HL-60/S4 (cell line): ENCODE data around the gene ASPA.
"Not testable (repeated sequence)": the region's sequence is repeated elsewhere in the genome, so short reads cannot be mapped to it uniquely, and the experiment has no call there.

Experiments
- in situ Hi-C: fragments of 300-500 bp; cut with MboI; formaldehyde crosslinking; loops from 2 replicates; pipeline ENCODE4 v1.14.3; 2022; ENCODE audit warnings: low sequenced_read_pairs

Gene ASPA

DNA sequence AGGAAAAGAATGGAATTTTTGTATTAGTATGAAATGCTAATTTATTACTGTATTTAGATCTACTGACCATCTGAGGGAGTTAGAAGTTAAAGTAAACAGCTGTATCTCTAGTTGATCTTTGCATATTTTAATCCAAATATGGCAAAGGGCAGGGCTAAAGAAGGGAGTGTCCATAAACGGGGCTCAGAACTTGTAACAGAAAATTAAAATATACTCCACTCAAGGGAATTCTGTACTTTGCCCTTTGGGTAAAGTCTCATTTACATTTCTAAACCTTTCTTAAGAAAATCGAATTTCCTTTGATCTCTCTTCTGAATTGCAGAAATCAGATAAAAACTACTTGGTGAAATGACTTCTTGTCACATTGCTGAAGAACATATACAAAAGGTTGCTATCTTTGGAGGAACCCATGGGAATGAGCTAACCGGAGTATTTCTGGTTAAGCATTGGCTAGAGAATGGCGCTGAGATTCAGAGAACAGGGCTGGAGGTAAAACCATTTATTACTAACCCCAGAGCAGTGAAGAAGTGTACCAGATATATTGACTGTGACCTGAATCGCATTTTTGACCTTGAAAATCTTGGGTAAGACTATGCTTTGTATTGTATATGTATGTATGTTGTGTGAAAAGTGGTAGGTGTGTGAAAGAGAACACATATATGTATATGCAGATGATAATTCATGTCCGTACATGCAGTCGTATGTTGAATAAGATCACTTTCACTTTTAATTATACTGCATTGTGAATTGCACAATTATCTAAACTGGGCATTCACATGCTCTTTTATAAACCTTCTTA lies at the start of gene ASPA:
TSS of gene ASPA (plus strand) at position 186 of the 799 bp plus-strand sequence. CDS start at position 349, 163 bp downstream.
- in situ Hi-C loops: no loop called here

DNA sequence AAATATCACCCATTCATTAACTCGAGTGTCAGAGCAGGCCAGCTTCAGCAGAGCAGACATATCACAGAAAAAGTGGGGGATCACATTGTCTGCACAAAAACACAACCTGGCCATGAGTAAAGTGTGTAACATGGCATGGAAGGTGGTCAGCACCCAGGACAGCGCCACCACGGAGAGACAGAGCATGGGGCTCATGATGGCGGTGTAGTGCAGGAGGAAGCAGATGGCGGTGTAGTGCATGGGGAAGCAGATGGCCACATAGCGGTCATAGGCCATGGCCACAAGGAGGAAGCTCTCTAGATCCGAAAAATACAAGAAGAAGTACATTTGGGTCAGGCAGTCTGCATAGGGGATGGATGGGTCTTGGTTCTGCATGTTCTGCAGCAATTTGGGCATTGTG lies 42.6 kb upstream of the ASPA start:
- in situ Hi-C loops: not testable (repeated sequence)

- in situ Hi-C loops: no loop called here
Observed at GRCh38 chr17:3433741-3434140, 42.1 kb upstream of the ASPA start, which contains the start of gene OR1E2. OR1E2 (minus strand) TSS chr17:3433841; CDS start chr17:3433841, 0 bp downstream.

DNA sequence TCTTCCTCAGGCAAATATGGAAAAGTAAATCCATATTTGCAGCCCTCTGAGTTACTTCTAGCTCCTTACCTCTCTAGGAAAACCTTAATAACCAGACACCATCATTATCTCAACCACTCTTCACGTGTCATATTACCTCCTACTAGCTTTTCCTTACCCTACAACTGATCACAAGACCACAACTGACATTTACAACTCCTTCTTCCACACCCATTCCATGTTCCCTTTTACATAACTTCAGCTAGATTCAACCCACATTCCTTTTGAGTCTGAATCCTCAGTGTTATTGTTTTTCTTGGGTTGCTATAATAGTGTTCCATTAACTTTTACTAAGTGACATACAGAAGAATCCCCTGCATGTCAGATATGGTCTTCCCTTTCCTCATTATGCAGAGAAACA lies 37.4 kb upstream of the ASPA start:
- in situ Hi-C loops: no loop called here

DNA sequence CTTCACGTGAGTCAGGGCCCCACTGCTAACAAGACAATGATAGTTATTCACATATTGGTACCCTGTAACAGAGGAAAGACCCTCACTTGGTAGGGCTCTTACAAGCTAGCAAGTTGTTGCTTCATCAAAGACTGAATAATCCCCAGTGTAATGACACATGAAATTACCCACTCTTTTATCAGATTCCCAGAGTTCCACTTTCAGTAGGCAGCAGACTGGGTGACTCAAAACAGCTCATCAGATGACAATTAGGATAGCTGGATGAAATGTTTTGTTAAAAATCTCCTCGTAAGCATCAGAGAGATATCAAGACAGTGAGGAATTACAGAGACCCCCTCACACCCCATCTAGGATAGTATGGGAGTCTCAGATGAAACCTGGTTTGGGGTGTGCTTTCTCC lies 35.3 kb upstream of the ASPA start:
- in situ Hi-C loops: no loop called here

DNA sequence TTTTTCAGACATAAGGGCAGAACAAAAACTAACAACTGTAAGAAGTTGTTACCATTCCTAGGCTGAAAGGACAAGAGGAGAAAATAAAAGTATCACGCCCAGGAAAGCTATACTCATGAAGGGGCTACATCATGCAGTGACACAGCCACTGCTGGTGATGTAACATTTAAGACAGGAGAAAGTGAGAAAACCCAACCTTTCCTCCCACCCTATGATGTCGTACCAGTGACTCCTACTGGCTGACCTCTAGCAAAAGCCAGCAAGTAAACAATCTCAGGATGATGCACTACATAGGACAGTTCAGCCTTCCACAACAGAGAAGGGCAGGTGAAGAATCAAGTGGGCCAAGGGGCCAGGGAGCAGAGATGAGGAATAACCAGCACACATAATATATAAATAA lies 28.2 kb upstream of the ASPA start:
- in situ Hi-C loops: no loop called here

- in situ Hi-C loops: no loop called here
Observed at GRCh38 chr17:3448059-3448665, 27.6 kb upstream of the ASPA start.

DNA sequence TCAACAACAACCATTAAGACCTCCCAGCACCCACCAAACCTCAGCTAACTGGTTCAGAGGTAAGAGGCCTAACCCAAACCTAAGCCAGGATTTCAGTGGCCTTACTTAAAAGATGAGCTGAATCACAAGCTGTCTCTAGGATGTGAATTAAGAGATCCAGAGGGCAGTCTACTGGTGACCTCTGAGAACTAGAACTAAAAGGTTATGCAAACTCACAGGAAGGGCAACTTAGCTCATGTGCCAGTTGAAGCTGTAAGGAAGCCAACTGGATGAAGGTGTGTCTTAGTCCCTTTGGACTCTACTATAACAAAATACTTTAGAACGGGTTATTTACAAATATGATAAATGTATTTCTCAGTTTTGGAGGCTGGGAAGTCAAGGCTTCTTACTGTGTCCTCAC lies 9.4 kb upstream of the ASPA start:
- in situ Hi-C loops: not testable (repeated sequence)

DNA sequence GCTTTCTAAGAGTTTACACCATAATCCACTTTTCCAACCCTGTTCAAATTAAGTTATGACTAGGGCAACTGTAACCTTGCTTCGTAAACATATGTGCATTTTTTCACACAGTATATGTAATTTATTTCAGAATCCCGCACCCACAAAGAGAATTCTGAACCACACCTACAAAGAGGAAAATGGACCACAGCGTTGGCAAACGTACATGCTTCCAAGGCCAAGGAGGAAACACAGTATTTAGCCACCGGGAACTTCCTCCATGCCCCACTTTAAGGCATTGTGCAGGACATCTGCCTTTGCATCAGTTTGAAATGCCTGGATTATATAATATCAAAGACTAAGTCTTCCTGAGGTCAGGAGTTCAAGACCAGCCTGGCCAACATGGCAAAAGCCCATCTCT lies 6.3 kb upstream of the ASPA start:
- in situ Hi-C loops: no loop called here

DNA sequence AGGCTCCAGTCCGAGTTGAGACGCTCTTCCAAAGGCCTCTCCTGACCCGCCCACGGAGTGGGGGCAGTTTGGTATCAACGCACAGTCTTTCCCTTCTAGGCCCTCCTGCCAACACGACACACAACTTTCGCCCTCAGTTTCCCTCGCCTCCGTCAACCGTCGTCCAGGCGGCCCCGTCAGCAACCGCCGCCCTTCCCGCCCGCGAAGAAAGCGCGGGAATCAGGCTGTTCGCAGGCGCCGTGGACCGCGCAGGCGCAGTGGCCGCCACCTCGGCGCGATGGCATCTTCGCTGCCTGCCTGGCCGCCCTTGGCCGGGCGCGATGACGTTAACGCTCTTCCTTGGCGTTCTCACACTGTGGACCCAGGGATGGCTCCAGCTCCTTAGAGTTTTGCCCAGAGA lies 4.2 kb upstream of the ASPA start, which contains the start of gene SPATA22:
TSS of gene SPATA22 (minus strand) at position 221 of the 400 bp plus-strand sequence. CDS start 2,494 bp downstream, outside the sequence.
- in situ Hi-C loops: no loop called here

DNA sequence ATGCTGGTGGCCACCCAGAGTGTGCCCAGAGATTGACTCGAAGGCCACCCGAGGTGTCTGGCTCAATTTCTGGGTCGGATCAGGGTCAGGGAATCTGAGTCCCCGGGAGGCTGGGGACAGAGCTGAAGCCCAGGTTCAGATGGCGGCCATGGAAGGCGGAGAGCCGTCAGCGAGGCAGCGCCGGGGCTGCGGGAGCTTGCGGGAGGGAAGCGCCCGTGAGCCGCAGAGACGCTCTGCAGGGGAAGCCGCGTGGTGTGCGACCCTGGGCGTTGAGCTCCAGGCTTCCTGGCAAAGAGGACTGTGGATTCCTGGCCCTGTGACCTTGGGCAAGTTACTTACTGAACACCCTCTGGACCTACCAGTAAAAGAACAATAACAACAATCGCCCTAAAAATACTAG lies 3.7 kb upstream of the ASPA start:
- in situ Hi-C loops: no loop called here

GRCh38 chr17:3474212-3474611 lies 1.6 kb upstream of the ASPA start:
- in situ Hi-C loops: no loop called here

DNA sequence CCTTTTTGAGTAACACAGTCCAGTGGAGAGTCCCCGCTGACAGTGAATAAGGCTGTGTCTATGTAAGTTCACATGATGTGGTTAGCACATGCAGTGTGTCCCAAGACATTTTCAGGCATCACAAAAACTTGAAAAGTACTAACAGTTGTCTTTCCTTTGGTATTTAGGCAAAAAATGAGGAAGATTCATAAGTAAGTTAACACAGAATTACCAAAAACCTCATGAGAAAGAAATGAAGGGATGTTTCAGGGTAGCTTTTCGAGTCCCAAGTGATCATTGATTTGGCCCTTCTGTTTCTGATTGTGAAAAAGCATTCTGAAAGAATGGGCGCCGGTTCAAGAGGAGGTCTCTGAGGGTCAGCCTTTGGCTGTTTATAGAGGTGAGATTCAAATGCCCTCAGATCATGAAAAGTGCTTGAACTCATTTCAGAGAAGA lies 529 bp upstream of the ASPA start:
- in situ Hi-C loops: no loop called here

DNA sequence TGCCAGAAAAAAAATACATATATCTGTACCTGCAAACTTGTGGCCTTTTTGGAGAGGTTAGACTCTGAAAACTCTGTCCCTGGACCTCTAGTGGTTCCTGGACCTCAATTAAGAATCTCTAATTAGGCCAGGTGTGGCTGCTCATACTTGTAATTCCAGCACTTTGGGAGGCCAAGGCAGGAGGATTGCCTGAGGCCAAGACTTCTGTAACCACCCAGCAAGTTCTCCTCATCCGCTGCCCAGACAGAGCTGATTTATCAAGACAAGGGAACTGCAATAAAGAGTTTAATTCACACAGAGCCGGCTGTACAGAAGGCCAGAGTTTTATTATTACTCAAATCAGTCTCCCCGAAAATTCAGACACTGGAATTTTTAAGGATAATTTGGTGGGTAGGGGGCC lies 4.2 kb downstream of the ASPA start:
- in situ Hi-C loops: no loop called here

- in situ Hi-C loops: no loop called here
Observed at GRCh38 chr17:3482852-3483251, 7.1 kb downstream of the ASPA start.

DNA sequence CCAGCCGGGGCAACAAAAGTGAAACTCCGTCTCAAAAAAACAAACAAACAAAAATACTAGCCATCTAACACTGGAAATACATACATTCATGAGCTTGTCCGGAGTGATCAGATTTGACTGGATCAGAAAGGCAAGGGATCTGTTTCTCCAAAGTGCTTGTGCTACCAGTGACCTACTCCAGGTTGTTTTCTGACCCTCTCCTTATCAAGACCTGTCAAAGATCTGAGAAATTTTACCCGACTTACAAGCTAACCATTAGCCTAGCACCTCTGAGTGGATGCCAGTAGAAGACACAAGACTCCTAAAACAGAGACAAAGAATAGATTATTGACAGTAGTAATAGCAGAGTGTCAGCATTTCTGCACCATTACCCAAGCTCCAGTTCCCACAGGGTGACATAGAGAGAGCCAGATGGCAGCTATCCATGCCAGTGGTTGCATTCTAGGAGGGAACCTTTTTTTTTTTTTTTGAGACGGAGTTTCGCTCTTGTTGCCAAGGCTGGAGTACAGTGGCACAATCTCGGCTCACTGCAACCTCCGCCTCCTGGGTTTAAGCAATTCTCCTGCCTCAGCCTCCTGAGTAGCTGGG lies 9.8 kb downstream of the ASPA start:
- in situ Hi-C loops: no loop called here

DNA sequence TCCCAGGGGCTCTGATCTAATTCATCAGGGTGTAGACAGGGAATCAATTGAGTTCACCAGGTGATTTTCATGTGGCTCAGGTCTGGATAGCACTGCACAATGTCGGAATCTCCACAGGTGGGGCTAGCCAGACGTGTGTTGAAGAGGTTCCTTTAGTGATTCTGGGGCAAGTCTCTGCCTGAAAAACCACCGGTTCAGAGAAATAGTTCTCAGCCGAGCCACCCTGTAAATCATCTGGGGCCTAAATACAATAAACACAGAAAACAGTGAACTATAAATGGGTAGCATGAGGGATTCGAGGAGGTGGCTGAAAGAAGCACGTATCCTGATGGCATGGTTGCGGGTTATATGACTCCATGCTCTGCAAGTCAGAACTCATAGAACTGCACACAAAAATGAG lies 21.3 kb downstream of the ASPA start:
- in situ Hi-C loops: no loop called here

- in situ Hi-C loops: no loop called here
Observed at GRCh38 chr17:3501344-3501743, 25.5 kb downstream of the ASPA start.

GRCh38 chr17:3502466-3502865 lies 26.7 kb downstream of the ASPA start:
- in situ Hi-C loops: no loop called here

DNA sequence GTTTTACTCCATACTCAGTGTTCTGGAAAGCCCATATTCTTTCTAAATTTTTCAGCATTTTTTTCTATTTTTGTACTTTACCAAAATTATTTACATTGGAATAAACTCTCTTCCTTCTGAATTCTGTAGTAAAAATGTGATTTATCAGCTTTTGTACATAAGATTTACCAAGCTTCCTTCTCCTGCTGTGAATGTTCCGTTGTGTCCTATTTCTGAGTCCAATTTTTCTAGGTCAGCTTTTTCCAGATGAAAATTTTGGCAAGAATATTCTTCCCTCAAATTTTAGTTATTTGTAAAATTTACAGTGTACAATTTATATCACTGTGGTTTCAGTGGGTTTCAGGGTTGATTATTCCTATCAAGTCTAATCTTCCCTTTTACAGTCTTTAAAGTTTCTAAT lies 27.5 kb downstream of the ASPA start:
- in situ Hi-C loops: no loop called here

GRCh38 chr17:3505008-3505407 lies 29.2 kb downstream of the ASPA start:
- in situ Hi-C loops: no loop called here

- in situ Hi-C loops: no loop called here
Observed at GRCh38 chr17:3506054-3506453, 30.3 kb downstream of the ASPA start.
